ENCODE data around the gene CRABP2. TPM values are rescaled to one million over a fixed set of nuclear protein-coding genes. Genes with fewer than 3 reads are reported as not detected.

The CRABP2 gene
- total and polyA plus RNA-seq, 10 of the 15 experiments (the other 5 are each of a cell fraction or from before 2014, with no cell fraction given): 0.21 to 1.3 (median 0.41) TPM

- H2AFZ ChIP-seq (ENCODE audit: control insufficient read depth, low read depth, low read length): no peak overlapping the region
- in situ Hi-C loops (cut with MboI): no loop called here
- WGBS (ENCODE audit: insufficient coverage, insufficient replicate concordance, low lambda C conversion rate, missing lambda C conversion rate): 41% methylated on average over 4 of the region's 4 CpGs
- CTCF ChIA-PET: interaction anchor here (0.9 to 9.5 kb wide), 5 partner anchors 19 to 81 kb away, joined by 3 to 157 read pairs (median 24); partner anchors contain the start of genes ISG20L2 and METTL25B
- BruUV-seq (replicated peaks): no TSS peak
- intact Hi-C loops (cut with micrococcal nuclease; ENCODE audit: unreplicated experiment): no loop called here
- POLR2A ChIA-PET: no interaction called here
- H3K27me3 ChIP-seq (replicated peaks in 1 of 2; ENCODE audit: control insufficient read depth in 2 of 2, insufficient read depth in 2 of 2, low read length in 1 of 2): peaks cover 10 to 15% of the 10 kb centered on the region in 2 experiments
- RAD21 ChIA-PET (ENCODE audit: unreplicated experiment): no interaction called here
- SMC1A ChIA-PET (ENCODE audit: uncharacterized antibody, unreplicated experiment): interaction anchor here (1.2 to 1.9 kb wide), 2 partner anchors 18 kb away, joined by 5 to 8 read pairs; no protein-coding TSS in a partner anchor
- no peaks in the 10 kb centered on the region for H3K9me3 ChIP-seq (replicated peaks; ENCODE audit: control insufficient read depth, insufficient read depth, low read length)
- H3K9ac ChIP-seq (ENCODE audit: control insufficient read depth, insufficient read depth, low read length): no peak overlapping the region
- FAIRE-seq: no peak
- TF ChIP-seq TCF12 (IDR thresholded peaks at IDR 0.05; ENCODE audit: low read depth, low read length) (no peak), RUNX3 (IDR thresholded peaks at IDR 0.05; ENCODE audit: low read length) (no peak), LARP7 (IDR thresholded peaks at IDR 0.05) (no peak), USF2 (IDR thresholded peaks at IDR 0.05; ENCODE audit: borderline replicate concordance, low read depth, low read length) (no peak), MYC (IDR thresholded peaks at IDR 0.05; ENCODE audit: insufficient read depth, insufficient read length, insufficient replicate concordance, low read length, severe bottlenecking) (no peak), ELK1 (IDR thresholded peaks at IDR 0.05; ENCODE audit: low read depth, low read length) (no peak), FOXM1 (IDR thresholded peaks at IDR 0.05; ENCODE audit: low read depth, low read length) (no peak), ZNF217 (IDR thresholded peaks at IDR 0.05) (no peak), POLR2AphosphoS5 (IDR thresholded peaks at IDR 0.05; ENCODE audit: low read length) (no peak), KDM1A (IDR thresholded peaks at IDR 0.05; ENCODE audit: borderline replicate concordance) (no peak), SUZ12 (IDR thresholded peaks at IDR 0.05; ENCODE audit: unreplicated experiment) (no peak), SIN3A (IDR thresholded peaks at IDR 0.05; ENCODE audit: low read depth, low read length) (no peak), SPI1 (IDR thresholded peaks at IDR 0.05; ENCODE audit: borderline replicate concordance, insufficient read depth, low read depth, low read length) (no peak), BMI1 (IDR thresholded peaks at IDR 0.05; ENCODE audit: borderline replicate concordance) (no peak), SP1 (IDR thresholded peaks at IDR 0.05; ENCODE audit: low read depth, low read length) (no peak), JUNB (IDR thresholded peaks at IDR 0.05) (no peak)
- TF ChIP-seq, protein P1, sequence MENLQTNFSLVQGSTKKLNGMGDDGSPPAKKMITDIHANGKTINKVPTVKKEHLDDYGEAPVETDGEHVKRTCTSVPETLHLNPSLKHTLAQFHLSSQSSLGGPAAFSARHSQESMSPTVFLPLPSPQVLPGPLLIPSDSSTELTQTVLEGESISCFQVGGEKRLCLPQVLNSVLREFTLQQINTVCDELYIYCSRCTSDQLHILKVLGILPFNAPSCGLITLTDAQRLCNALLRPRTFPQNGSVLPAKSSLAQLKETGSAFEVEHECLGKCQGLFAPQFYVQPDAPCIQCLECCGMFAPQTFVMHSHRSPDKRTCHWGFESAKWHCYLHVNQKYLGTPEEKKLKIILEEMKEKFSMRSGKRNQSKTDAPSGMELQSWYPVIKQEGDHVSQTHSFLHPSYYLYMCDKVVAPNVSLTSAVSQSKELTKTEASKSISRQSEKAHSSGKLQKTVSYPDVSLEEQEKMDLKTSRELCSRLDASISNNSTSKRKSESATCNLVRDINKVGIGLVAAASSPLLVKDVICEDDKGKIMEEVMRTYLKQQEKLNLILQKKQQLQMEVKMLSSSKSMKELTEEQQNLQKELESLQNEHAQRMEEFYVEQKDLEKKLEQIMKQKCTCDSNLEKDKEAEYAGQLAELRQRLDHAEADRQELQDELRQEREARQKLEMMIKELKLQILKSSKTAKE (IDR thresholded peaks at IDR 0.05; ENCODE audit: low read depth, poor library complexity, severe bottlenecking): no peak
- TF ChIP-seq, protein P2, sequence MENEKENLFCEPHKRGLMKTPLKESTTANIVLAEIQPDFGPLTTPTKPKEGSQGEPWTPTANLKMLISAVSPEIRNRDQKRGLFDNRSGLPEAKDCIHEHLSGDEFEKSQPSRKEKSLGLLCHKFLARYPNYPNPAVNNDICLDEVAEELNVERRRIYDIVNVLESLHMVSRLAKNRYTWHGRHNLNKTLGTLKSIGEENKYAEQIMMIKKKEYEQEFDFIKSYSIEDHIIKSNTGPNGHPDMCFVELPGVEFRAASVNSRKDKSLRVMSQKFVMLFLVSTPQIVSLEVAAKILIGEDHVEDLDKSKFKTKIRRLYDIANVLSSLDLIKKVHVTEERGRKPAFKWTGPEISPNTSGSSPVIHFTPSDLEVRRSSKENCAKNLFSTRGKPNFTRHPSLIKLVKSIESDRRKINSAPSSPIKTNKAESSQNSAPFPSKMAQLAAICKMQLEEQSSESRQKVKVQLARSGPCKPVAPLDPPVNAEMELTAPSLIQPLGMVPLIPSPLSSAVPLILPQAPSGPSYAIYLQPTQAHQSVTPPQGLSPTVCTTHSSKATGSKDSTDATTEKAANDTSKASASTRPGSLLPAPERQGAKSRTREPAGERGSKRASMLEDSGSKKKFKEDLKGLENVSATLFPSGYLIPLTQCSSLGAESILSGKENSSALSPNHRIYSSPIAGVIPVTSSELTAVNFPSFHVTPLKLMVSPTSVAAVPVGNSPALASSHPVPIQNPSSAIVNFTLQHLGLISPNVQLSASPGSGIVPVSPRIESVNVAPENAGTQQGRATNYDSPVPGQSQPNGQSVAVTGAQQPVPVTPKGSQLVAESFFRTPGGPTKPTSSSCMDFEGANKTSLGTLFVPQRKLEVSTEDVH (IDR thresholded peaks at IDR 0.05; ENCODE audit: low read depth, partially characterized antibody): no peak
- ATAC-seq: no peak
- H3K4me2 ChIP-seq (ENCODE audit: control insufficient read depth, insufficient read depth): no peak overlapping the region
- no peak overlapping the region for H3K4me3 ChIP-seq
- DNase-seq (ENCODE audit: low read depth, low spot score): no peak
- H3K36me3 ChIP-seq (ENCODE audit: control insufficient read depth in 2 of 2, insufficient read depth in 2 of 2, low read length in 1 of 2): no peaks in the 10 kb centered on the region; a peak in 2 of 4 replicates
- H3K4me1 ChIP-seq (ENCODE audit: control insufficient read depth, insufficient read depth, low read length): peaks cover 6% of the 10 kb centered on the region
- H3K27ac ChIP-seq (ENCODE audit: control insufficient read depth, insufficient read depth): no peak overlapping the region
- no peaks in the 10 kb centered on the region for H3K79me2 ChIP-seq (ENCODE audit: control insufficient read depth, insufficient read depth, low read length)
- H4K20me1 ChIP-seq (ENCODE audit: control insufficient read depth, insufficient read depth): no peaks in the 10 kb centered on the region; the same call in 1 of the 2 replicates
These were observed 2.9 kb upstream of the CRABP2 start for GRCh38 chr1:156708218-156708661.

All from GM12878 (cell line).